Neural progenitor cell (in vitro differentiated cells): ENCODE measurements around the gene GDPD3.

ENCODE experiments used
- CTCF ChIP-seq: fragments of 200-600 bp; sonication (generic); IDR thresholded peaks from 2 replicates; pipeline ENCODE4 v1.5.1; 2017; ENCODE audit warnings: antibody characterized with exemption, mild to moderate bottlenecking
- EZH2phosphoT487 ChIP-seq: fragments of 200-600 bp; sonication (generic); IDR thresholded peaks from 2 replicates; pipeline ENCODE4 v1.6.1; 2017; ENCODE audit warnings: antibody characterized with exemption

- TF ChIP-seq CTCF (no peak), EZH2phosphoT487 (no peak)
These were observed 32.3 kb upstream of the GDPD3 start for GRCh38 chr16:30145657-30146056.
